ENCODE measurements around the gene ZMYND8. TPM values are rescaled to one million over a fixed set of nuclear protein-coding genes. Genes with fewer than 3 reads are reported as not detected.

Gene ZMYND8
- total RNA-seq, 1 experiment from 2014 or later: 107 TPM

DNA sequence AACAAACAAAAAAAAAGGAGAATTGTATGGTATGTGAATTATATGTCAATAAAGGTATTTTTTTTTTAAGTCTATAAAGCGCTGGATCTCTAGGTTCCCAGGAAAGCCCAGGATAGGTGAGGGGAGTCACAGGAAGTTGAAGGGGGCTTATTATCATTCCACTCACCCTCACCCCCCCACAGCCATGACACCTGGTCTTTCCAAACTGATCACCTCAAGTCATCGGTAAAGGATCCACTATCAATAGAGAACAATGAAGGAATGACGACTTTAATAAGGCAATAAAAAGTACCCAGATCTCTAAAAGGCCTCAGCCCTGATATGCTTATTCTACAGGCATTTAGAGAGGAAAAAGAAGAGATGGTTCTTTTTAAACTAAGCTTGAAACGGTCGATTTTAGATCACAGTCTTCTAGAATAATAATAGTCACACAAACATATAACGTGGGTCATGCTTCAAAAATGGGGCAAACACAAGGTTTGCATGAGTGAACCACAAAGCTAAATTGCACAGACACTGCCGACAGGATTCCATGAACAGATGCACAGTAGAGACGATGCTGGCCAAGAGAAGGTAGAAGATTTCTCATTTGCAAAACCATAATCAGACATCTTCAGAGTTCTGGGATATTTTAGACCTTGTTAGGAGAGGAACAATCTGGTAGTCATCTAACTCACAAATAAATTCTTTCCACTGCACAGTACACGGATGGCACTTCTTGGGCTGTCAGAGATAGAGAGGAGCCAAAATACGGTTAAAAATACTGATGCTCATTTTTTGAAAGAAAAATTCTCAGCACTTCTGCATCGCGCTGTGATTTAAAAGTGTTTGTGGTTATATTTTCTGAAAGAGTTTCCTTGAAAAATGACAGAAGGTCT lies 21.0 kb downstream of the ZMYND8 start:
- Histone ChIP-seq H2AFZ (no peak overlapping the region), H4K20me1 (ENCODE audit: insufficient read depth) (peaks cover 12% of the 10 kb centered on the region), H3K27ac (peak overlapping the region; percentile 69), H3K9me2 (ENCODE audit: insufficient read depth) (no peaks in the 10 kb centered on the region), H3K4me2 (peak overlapping the region; percentile 74), H3K4me1 (replicated peaks; ENCODE audit: insufficient read depth) (peaks cover 56% of the 10 kb centered on the region), H3F3A (ENCODE audit: insufficient read depth, low read depth) (peaks cover 72% of the 10 kb centered on the region), H3K9me3 (ENCODE audit: insufficient read depth, low read depth) (no peaks in the 10 kb centered on the region), H3K4me3 (no peak overlapping the region), H3K27me3 (ENCODE audit: insufficient read depth, low read depth) (no peaks in the 10 kb centered on the region), H3K36me3 (ENCODE audit: low read depth) (peaks cover 55% of the 10 kb centered on the region), H3K79me2 (ENCODE audit: low read depth) (peaks cover 90% of the 10 kb centered on the region)
- CTCF ChIA-PET: no interaction called here
- no TSS peak for BruUV-seq (replicated peaks)
- TF ChIP-seq EZH2 (IDR thresholded peaks at IDR 0.05; ENCODE audit: low read depth) (no peak), CTCF (conservative IDR thresholded peaks at IDR 0.05) (no peak)
- DNase-seq: no peak
- intact Hi-C loops (cut with micrococcal nuclease; ENCODE audit: unreplicated experiment): no loop called here
- POLR2A ChIA-PET (ENCODE audit: unreplicated experiment): no interaction called here

GRCh38 chr20:47334022-47334551 lies 22.4 kb downstream of the ZMYND8 start:
- Histone ChIP-seq H3K9me3 (ENCODE audit: insufficient read depth, low read depth) (no peaks in the 10 kb centered on the region), H3K9me2 (ENCODE audit: insufficient read depth) (no peaks in the 10 kb centered on the region), H3K4me2 (peak overlapping the region; percentile 74), H4K20me1 (ENCODE audit: insufficient read depth) (peaks cover 1% of the 10 kb centered on the region), H3K4me3 (peak overlapping the region; percentile 33; the same call in 1 of the 2 replicates), H3K4me1 (replicated peaks; ENCODE audit: insufficient read depth) (peaks cover 67% of the 10 kb centered on the region), H3K27me3 (ENCODE audit: insufficient read depth, low read depth) (no peaks in the 10 kb centered on the region), H3K36me3 (ENCODE audit: low read depth) (peaks cover 60% of the 10 kb centered on the region), H3F3A (ENCODE audit: insufficient read depth, low read depth) (peaks cover 69% of the 10 kb centered on the region), H3K79me2 (ENCODE audit: low read depth) (peaks cover 90% of the 10 kb centered on the region), H3K27ac (peak overlapping the region; percentile 69), H2AFZ (no peak overlapping the region)
- no TSS peak for BruUV-seq (replicated peaks)
- ChIA-PET CTCF (interaction anchor here (0.6 to 0.7 kb wide), 3 partner anchors 18 to 107 kb away, joined by 3 to 7 read pairs (median 7); partner anchors contain the start of gene ZMYND8), POLR2A (ENCODE audit: unreplicated experiment) (no interaction called here)
- peak; percentile 50 to 97 for DNase-seq
- intact Hi-C loops (cut with micrococcal nuclease; ENCODE audit: unreplicated experiment): loop anchor here (1.0 to 5.0 kb wide), 3 partner anchors 25 to 51 kb away; no protein-coding TSS in a partner anchor
- TF ChIP-seq EZH2 (IDR thresholded peaks at IDR 0.05; ENCODE audit: low read depth): no peak

DNA sequence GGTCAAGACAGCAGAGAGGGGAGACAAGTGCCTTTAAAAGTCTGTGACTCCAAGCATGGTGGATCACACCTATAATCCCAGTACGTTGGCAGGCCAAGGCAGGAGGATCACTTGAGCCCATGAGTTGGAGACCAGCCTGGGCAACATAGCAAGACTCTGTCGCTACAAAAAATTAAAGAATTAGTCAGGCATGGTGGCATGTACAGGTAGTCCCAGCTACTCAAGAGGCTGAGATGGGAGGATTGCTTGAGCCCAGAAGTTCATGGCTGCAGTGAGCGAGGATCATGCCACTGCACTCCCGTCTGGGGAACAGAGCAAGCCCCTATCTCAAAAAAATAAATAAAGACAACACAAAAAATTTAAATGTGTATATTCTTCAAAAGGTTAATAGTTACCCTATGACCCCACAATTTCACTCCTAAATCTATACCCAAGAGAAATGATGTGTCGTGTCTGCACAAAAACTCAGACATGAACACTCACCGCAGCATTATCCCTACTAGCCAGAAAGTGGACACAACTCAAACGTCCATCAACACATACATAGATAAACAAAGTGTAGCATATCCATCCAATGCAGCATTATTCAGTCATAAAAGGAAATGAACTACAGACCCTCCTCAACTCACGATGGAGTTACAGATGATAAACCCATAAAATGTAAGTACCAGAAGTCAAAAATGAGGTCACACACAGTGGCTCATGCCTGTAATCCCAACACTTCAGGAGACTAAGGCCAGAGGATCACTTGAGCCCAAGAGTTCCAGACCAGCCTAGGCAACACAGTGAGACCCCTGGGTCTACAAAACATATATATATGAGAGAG lies 23.9 kb downstream of the ZMYND8 start:
- no TSS peak for BruUV-seq (replicated peaks)
- DNase-seq: no peak
- Histone ChIP-seq H3K9me3 (ENCODE audit: insufficient read depth, low read depth) (no peaks in the 10 kb centered on the region), H3K4me2 (0 out of 2 replicates have a peak overlapping the region, but pooled peaks have one; percentile 74), H3K36me3 (ENCODE audit: low read depth) (peaks cover 57% of the 10 kb centered on the region), H4K20me1 (ENCODE audit: insufficient read depth) (peaks cover 4% of the 10 kb centered on the region), H3K4me1 (replicated peaks; ENCODE audit: insufficient read depth) (peaks cover 82% of the 10 kb centered on the region), H3K9me2 (ENCODE audit: insufficient read depth) (no peaks in the 10 kb centered on the region), H3K27ac (peak overlapping the region; percentile 69), H3K27me3 (ENCODE audit: insufficient read depth, low read depth) (no peaks in the 10 kb centered on the region), H3K79me2 (ENCODE audit: low read depth) (peaks cover 92% of the 10 kb centered on the region), H2AFZ (no peak overlapping the region), H3K4me3 (no peak overlapping the region), H3F3A (ENCODE audit: insufficient read depth, low read depth) (peaks cover 70% of the 10 kb centered on the region)
- ChIA-PET CTCF (no interaction called here), POLR2A (ENCODE audit: unreplicated experiment) (interaction anchor here (0.6 kb wide), 1 partner anchor 28 kb away, joined by 3 read pairs; no protein-coding TSS in a partner anchor)
- intact Hi-C loops (cut with micrococcal nuclease; ENCODE audit: unreplicated experiment): loop anchor here (5.0 kb wide), 1 partner anchor 50 kb away; no protein-coding TSS in a partner anchor
- TF ChIP-seq EZH2 (IDR thresholded peaks at IDR 0.05; ENCODE audit: low read depth) (no peak), CTCF (conservative IDR thresholded peaks at IDR 0.05) (no peak)
